ENCODE data around the gene ADAM23. TPM values are rescaled to one million over a fixed set of nuclear protein-coding genes. Genes with fewer than 3 reads are reported as not detected.

ADAM23 gene
- total RNA-seq, 2 donors from 2014 or later = under 0.01 to 0.26 TPM

GRCh38 chr2:206616151-206616550, 172.8 kb downstream of the ADAM23 start:
- no peak overlapping the region for H3K4me3 ChIP-seq

GRCh38 chr2:206619011-206619410, 175.7 kb downstream of the ADAM23 start:
- Histone ChIP-seq H3K4me3 (no peak overlapping the region), H3K27me3 (no peaks in the 10 kb centered on the region), H3K27ac (no peak overlapping the region), H3K4me1 (no peaks in the 10 kb centered on the region), H3K36me3 (replicated peaks in 1 of 2; ENCODE audit: insufficient read depth in 1 of 2, low read depth in 2 of 2) (no peaks in the 10 kb centered on the region), H3K9me3 (no peaks in the 10 kb centered on the region)
- TF ChIP-seq CTCF (IDR thresholded peaks at IDR 0.05) = no peak
- TF ChIP-seq POLR2A (IDR thresholded peaks at IDR 0.05) = no peak
- ATAC-seq (no peak), DNase-seq (no peak)
- intact Hi-C loops (cut with DNase I) = no loop called here
- WGBS, 2 donors = 72 to 77% methylated on average over 3 of the region's 3 CpGs

More at GRCh38 chr2:206616151-206616550, 172.8 kb downstream of the ADAM23 start:
- Histone ChIP-seq H3K27ac (no peak overlapping the region), H3K27me3 (no peaks in the 10 kb centered on the region), H3K36me3 (replicated peaks in 1 of 2; ENCODE audit: insufficient read depth in 1 of 2, low read depth in 2 of 2) (no peaks in the 10 kb centered on the region), H3K9me3 (no peaks in the 10 kb centered on the region), H3K4me1 (no peaks in the 10 kb centered on the region)
- intact Hi-C loops (cut with DNase I) = no loop called here
- TF ChIP-seq POLR2A (IDR thresholded peaks at IDR 0.05) (no peak), CTCF (IDR thresholded peaks at IDR 0.05) (no peak)
- no peak for ATAC-seq
- no peak for DNase-seq
- WGBS, 2 donors = 38 to 39% methylated on average over 2 of the region's 2 CpGs

- TF ChIP-seq CTCF (IDR thresholded peaks at IDR 0.05) = no peak
- no peak for TF ChIP-seq POLR2A (IDR thresholded peaks at IDR 0.05)
- no peak for ATAC-seq
- 81 to 86% methylated on average over 2 of the region's 2 CpGs for WGBS, 2 donors
- Histone ChIP-seq H3K36me3 (replicated peaks in 1 of 2; ENCODE audit: insufficient read depth in 1 of 2, low read depth in 2 of 2) (no peaks in the 10 kb centered on the region), H3K27ac (no peak overlapping the region), H3K4me1 (peaks cover 5% of the 10 kb centered on the region), H3K4me3 (no peak overlapping the region), H3K9me3 (no peaks in the 10 kb centered on the region), H3K27me3 (no peaks in the 10 kb centered on the region)
- no peak for DNase-seq
- intact Hi-C loops (cut with DNase I) = no loop called here
These were observed 182.8 kb downstream of the ADAM23 start for GRCh38 chr2:206626108-206626507.

DNA sequence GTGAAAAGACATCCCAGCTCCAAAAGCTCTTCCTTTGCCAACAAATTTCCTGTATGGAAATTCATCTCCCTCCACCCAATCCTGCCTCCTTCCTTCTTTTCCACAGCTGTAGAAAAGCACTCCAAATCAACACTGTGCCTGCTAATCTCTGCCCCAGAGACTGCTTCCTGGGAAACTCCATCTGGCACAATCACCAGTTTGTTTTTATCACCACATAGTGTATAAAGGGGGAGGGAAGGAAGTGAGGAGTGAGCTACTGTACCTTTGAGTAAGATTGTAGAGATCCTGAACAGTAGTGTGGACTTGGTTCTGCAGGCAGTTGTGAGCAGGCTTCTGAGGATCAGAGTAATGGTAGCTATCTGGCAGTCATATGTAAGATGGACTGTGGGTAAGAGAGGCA, 184.3 kb downstream of the ADAM23 start:
- TF ChIP-seq CTCF (IDR thresholded peaks at IDR 0.05) (no peak), POLR2A (IDR thresholded peaks at IDR 0.05) (no peak)
- DNase-seq = peak in 2 of 4 donors; percentile 7 to 17
- no peak overlapping the region for H3K4me3 ChIP-seq
- ATAC-seq = peak; percentile 47
- intact Hi-C loops (cut with DNase I) = no loop called here
- no peak overlapping the region for H3K27ac ChIP-seq
- no peaks in the 10 kb centered on the region for H3K9me3 ChIP-seq
- peaks cover 5% of the 10 kb centered on the region for H3K4me1 ChIP-seq
- H3K27me3 ChIP-seq = no peaks in the 10 kb centered on the region
- no peaks in the 10 kb centered on the region for H3K36me3 ChIP-seq (replicated peaks in 1 of 2; ENCODE audit: insufficient read depth in 1 of 2, low read depth in 2 of 2)

- H3K4me1 ChIP-seq = peaks cover 5% of the 10 kb centered on the region
- H3K4me3 ChIP-seq = no peak overlapping the region
- H3K9me3 ChIP-seq = no peaks in the 10 kb centered on the region
- intact Hi-C loops (cut with DNase I) = no loop called here
- DNase-seq = no peak
- no peaks in the 10 kb centered on the region for H3K36me3 ChIP-seq (replicated peaks in 1 of 2; ENCODE audit: insufficient read depth in 1 of 2, low read depth in 2 of 2)
- H3K27ac ChIP-seq = no peak overlapping the region
- no peak for TF ChIP-seq CTCF (IDR thresholded peaks at IDR 0.05)
- ATAC-seq = no peak
- WGBS, 2 donors = 41 to 71% methylated on average over 3 of the region's 3 CpGs
- H3K27me3 ChIP-seq = no peaks in the 10 kb centered on the region
These were observed 188.0 kb downstream of the ADAM23 start for GRCh38 chr2:206631340-206631739.

All from body of pancreas (tissue), 4 donors.